HS-5 (cell line): Measurements from ENCODE around the gene LHX5.
A peak's percentile ranks its signal among the peaks of the same experiment; 100 is the strongest.

Source experiments
- DNase-seq: peaks from one replicate; pipeline ENCODE4 v3.0.0-alpha.2; 2012; ENCODE audit warnings: low read depth

LHX5 gene

GRCh38 chr12:113464852-113465719 lies 6.6 kb downstream of the LHX5 start:
- no peak for DNase-seq

- no peak for DNase-seq
Measured at GRCh38 chr12:113464452-113464775, 7.3 kb downstream of the LHX5 start.

- no peak for DNase-seq
Measured at GRCh38 chr12:113463746-113464451, 7.8 kb downstream of the LHX5 start.

DNA sequence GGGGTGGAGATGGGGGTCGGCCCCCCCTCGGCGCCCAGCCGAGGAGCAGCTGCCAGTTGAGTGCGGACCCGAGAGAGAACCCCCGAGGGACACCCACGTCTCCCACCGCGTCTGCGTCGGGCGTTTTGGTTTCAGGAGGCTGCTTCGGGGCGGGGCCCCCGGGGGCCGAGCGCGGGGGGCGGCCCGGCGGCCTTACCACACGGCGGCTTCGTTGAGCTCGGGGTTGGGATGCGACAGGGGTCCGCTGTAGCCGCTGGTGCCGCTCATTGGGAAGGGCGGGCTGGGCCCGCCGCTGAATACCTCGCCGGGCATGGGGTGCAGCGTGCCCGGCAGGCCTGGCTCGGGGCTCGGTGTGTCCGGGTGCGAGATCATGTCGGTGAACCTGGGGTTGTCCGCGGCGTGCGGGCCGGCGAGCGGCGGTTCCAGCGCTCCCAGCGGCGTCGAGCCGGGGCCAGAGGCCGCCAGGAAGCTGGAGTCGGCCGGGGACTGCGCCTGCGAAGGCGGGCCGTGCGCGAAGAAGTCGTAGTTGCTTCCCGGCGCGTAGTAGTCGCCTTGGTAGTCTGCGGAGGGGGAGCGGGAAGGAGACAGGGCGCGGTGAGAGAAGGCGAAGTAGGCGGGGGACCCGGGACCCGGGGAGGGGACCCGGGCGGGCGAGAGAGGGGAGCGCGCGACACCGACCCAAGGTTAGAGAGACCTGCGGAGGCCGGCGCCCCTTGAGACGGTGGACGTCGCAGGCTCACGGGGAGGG lies 8.5 kb downstream of the LHX5 start:
- no peak for DNase-seq

DNA sequence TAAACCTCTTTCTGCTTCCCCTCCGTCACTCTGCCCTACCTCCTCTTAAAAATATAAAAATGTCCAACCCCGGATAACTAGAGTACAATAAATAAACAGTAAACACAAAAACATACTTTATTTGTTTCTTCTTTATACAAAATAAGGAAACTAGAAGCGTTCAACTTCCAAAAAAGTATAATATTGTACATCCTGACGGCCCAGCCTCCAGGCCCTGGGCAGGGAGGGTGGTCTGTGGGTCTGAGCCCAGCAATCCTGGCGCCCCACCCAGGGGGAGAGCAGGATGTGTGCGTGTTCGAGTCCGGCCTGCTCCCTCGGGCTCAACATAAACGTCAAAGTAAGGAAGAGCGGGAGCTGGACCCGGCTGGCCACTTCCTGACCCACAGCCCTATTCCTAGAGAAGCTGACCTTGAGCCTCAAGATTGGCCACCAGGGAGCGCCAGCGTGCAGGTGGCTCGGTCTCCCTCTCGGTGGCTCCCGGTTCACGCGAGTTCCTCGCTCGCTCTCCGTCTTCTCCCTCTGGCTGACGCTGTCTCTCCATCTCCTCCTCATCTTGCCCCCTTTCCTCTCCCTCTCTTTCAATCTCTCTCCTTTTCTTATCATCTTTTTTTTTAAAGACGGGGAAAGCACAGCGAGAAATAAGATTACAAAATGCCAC lies 9.4 kb downstream of the LHX5 start:
- DNase-seq = peak; percentile 28

DNA sequence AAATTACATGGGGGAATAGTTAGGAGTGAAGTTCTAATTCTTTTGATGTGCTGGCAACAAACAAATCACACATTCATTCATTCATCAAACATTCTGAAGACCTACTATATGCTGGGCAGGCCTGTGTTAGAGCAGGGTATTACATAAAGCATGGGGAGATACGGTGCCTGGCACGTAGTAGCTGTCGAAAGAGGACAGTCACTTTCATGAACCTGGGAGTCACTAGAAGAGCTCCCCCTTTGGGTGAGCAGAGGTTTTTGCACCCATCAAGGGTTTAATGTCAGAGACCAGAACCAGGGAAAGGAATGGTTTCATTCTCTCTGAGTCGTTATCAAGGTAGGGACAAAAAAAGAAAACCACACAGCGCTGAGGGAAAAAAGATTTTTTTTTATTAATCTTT lies 10.0 kb downstream of the LHX5 start:
- no peak for DNase-seq

DNA sequence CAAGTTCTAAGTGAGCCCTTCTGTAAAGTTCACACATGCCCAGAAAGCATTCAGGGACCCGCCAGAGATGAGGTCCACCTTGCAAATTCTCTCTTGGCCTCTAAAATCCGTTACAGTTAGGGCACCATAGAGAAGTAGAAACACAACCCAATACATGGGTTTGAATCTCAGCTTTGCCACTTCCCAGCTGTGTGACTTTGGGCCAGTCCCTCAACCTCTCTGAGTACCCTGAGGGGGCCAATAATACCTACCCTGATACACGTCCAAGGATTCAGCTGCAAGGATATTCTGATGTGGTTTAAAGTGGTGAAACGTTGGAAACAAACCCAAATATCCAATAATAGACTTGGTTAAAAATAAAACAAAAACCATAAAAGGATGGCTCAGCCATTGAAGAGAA lies 11.7 kb downstream of the LHX5 start:
- no peak for DNase-seq

- no peak for DNase-seq
Measured at GRCh38 chr12:113457710-113458109, 14.0 kb downstream of the LHX5 start.

DNA sequence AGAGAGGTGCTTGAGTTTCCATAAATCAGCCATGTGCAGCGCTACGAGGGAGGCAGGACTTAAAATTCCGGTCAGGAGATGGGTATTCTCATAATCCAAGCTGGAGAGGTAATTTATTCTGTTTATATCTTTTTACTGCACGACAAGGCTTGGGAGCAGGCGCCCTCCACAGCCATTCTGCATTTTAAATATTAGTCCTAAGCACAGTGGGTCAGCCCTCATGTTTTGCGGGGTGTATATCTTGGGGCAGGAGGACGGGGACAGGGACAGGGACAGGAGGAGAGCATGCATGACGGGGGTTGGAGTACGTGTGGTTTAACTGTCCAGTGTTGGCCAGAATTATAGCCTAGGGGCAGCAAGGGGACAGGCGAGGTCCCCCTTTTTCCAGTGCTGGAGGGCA lies 14.5 kb downstream of the LHX5 start:
- no peak for DNase-seq

DNA sequence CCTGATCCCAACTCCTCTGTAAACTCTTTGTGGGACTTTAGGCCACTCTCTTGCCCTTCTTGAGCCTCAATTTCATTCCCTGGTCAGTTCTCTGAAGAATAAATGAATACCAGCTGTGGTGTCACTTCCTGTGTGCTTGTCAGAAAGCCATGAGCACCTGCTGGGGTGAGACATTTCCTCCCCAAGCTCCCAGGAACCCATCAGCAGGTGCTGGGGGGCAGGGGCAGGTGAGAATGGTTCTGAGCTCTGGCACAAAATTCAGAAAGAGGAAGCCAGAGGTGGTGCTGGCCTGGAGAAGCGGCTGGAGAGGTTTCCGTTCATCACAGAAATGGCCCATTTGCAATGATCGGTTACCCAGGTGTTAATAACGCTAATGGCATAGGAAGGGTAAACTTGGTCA lies 14.9 kb downstream of the LHX5 start:
- no peak for DNase-seq

DNA sequence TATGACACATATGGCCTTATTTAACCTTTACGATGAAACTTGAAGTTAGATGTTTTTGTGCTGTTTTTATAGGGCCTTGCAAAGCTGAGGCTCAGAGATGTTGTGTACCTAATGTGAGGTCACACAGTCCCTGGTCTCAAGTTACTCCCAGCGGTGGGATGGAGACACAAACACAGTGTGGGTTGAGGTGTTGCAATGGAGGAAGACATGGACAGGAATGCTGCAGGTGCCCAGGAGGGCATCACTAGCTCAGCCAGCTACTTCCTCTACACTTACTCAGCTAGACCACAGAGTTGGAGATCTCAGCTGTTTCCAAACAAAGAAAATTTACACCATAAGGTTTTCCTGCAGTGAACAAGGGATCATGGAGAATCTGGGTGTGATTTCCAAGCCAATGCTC lies 15.5 kb downstream of the LHX5 start:
- DNase-seq = no peak

GRCh38 chr12:113453330-113453729 lies 18.3 kb downstream of the LHX5 start:
- no peak for DNase-seq

DNA sequence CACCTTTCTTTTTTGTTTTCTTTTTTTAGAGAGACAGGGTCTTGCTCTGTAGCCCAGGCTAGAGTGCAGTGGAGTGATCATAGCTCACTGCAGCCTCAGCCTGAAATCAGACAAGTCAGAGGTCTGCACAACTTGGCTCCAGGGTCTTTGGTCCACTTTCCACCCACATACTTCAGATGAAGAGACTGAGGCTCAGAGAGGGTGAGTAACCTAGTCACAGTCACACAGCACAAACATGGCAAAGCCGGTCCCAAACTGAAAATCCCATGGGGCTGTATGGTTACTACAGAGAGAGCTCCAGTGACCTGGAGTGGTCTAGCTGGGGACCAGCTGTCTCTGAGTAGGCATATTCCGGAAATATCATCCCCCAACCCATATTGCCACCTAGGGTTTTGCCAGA lies 19.2 kb downstream of the LHX5 start:
- no peak for DNase-seq

DNA sequence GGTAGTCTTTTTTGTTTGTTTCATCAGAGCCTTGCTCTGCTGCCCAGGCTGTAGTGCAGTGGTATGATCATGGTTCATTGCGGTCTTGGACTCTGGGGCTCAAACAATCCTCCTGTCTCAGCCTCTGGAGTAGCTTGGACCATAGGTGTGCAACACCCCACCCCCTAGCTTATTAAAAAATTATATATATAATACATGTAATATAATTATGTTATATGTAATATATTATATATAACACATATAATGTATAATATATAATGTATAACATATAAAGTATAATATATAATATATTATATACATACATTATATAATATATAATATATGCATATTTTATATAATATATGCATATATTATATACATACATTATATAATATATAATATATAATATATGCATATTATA lies 21.8 kb downstream of the LHX5 start:
- DNase-seq = no peak

GRCh38 chr12:113449299-113449698 lies 22.4 kb downstream of the LHX5 start:
- DNase-seq = no peak

DNA sequence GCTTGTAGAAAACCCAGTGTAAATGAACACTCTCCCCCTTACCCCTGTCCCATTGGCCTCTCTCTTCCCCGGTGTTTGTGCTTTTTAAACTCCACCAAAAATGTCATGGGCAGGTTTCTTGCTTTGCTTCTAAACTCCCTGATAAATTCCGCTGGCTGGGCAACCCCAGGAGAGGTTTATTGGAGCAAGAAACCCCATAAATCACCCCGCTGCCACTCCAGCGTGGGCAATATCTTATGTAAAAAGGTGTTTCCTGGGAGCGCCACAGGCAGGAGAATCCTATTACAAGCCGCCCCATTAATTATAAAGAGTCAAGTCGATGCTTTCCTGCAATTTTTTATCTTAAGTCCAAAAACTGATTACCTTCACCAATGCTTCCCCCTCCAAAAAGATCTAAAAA lies 22.8 kb downstream of the LHX5 start:
- DNase-seq = no peak

DNA sequence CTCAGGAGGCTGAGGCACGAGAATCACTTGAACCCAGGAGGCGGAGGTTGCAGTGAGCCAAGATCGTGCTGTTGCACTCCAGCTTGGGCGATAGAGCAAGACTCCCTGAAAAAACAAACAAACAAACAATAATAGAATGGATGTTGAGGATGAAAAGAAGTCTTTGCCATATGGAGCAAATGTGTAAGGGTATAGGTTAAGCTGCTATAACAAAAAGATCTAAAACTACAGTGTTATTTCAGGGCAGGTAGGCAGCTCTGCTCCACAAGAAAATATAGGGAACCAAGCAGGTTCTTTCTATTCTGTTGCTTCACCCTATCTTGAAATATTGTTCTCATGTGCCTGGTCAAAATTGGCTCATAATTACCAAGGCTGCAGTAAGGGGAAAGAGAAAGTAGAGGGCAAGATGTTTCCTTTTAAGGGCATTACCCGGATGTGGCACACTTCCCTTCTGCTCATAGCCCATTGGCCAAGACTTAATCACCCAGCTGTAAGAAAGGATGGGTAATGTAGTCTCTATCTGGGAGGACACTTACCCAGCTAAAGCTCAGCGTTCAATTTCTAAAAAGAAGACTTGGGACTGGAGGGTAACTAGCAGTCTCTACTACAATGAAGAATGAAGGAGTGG lies 26.0 kb downstream of the LHX5 start:
- no peak for DNase-seq

DNA sequence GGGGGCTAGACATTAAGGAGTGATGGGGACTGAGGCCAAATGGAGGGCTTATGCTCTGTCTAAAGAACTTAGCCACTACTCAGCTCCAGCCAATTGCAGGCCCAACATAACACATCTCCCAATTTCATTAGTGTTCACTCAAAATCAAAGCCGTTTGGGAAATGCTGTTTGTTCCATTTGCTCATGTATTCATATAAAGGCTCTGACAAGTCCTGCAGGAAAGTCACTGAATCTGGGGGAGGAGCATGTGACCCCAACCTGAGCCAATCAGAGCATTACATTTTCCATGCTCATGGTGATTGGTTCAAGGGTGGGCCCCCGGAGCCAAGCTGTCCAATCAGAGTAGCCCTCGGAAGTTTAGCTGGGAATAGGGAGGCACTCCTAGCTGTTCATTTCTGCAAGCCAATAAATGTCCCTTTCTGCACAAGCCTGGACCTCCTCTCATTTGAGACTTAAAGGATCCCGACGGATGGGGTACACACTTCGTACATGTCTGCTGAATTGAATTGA lies 28.6 kb downstream of the LHX5 start:
- no peak for DNase-seq

DNA sequence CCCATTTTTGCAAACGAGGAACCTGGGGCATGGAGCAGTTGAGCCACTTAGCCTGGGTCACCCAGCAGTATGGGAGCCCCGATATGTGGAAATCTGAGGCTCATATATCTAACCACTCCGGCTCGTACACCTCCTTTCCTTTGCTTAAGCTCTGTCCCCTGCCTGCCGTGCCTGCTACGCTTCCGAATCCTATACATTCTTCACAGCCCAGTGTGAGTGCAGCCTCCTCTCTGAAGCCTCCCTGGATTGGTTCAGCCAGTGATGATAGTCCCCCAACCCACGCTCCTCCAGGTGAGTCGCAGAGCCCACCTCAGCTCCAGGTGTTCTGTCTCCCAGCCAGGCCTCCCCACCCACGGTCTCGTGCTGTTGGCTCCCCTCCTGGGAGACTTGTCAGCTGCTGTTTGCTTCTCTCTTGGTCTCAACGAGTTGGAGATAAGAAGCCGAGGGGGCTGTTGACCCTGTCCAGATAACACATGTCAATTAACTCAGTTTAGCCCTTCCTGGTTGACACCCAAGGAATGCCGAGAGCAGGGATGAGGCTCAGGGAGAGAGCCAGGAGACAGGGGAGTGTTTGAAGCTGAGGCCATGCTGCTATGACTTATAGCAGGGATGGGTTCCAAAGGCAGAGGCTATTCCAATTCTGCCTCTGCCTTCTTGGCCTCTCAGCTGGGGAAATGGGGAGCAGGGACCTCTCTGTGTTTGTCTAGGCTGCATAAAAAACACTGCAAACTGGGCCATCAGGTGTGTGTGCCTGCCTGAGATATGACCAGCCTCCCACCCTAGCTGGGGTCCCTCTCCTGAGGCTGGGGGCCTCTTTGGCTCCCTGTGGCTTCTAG lies 30.5 kb downstream of the LHX5 start:
- no peak for DNase-seq

GRCh38 chr12:113440336-113440735 lies 31.3 kb downstream of the LHX5 start:
- DNase-seq = no peak

- DNase-seq = no peak
Measured at GRCh38 chr12:113439606-113440030, 32.1 kb downstream of the LHX5 start.
